ENCODE results near the gene NAIF1.
A peak's percentile ranks its signal among the peaks of the same experiment; 100 is the strongest.

NAIF1 gene

DNA sequence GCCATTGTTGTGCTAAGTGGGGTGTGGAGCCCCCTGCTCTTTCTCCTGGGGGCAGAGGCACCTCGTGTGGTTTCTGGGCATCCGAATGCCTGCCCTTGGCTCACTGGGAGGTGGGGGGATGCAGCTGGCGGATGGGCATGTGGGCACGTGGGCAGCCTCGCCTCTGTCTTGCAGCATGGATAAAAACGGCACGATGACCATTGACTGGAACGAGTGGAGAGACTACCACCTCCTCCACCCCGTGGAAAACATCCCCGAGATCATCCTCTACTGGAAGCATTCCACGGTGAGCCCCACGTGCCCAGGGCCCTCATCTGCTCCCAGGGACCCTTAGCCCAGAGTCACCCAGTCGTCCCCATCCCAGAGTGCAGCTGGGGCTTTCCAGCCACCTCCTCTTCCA is 35.1 kb upstream of the NAIF1 start:
- no peak for DNase-seq

GRCh38 chr9:128101690-128102089 is 34.6 kb upstream of the NAIF1 start:
- no peak for DNase-seq

GRCh38 chr9:128101231-128101661 is 34.1 kb upstream of the NAIF1 start:
- DNase-seq, result no peak

- DNase-seq, result no peak
Measured at GRCh38 chr9:128100581-128100980, 33.5 kb upstream of the NAIF1 start.

GRCh38 chr9:128099932-128100491 is 32.9 kb upstream of the NAIF1 start:
- no peak for DNase-seq

DNA sequence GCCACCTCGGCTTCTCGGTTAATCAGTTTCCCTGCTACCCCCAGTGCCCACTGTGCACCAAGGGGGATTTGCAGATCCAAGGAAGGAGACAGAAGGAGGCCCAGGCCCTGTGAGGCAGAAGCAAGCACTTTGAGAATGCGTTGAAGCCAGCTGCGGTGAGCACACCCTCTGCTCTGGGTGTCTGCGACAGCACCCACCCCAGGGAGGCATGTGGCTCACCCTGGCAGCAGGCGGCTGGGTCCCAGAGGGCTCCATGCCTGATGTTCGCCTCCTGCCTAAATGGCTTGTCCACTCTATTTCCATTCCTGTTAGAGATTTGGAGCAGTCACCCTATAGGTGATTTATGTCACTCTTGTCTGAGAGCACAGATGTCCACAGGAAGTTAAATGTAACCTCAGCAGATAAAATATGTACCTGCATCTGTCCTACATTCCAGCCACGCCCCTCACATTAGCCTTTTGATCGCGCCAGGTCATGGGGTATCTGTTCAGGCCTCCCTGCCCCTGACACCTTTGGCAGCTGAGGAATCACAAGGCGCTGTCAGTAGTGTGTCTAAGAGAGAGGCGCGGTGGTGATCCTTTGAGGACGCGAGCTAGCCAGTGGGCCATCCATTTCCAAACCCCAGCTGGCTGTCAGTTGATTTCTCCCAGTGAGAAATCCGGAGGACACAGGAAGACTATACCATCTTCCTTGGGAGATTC is 32.3 kb upstream of the NAIF1 start:
- DNase-seq, result no peak

DNA sequence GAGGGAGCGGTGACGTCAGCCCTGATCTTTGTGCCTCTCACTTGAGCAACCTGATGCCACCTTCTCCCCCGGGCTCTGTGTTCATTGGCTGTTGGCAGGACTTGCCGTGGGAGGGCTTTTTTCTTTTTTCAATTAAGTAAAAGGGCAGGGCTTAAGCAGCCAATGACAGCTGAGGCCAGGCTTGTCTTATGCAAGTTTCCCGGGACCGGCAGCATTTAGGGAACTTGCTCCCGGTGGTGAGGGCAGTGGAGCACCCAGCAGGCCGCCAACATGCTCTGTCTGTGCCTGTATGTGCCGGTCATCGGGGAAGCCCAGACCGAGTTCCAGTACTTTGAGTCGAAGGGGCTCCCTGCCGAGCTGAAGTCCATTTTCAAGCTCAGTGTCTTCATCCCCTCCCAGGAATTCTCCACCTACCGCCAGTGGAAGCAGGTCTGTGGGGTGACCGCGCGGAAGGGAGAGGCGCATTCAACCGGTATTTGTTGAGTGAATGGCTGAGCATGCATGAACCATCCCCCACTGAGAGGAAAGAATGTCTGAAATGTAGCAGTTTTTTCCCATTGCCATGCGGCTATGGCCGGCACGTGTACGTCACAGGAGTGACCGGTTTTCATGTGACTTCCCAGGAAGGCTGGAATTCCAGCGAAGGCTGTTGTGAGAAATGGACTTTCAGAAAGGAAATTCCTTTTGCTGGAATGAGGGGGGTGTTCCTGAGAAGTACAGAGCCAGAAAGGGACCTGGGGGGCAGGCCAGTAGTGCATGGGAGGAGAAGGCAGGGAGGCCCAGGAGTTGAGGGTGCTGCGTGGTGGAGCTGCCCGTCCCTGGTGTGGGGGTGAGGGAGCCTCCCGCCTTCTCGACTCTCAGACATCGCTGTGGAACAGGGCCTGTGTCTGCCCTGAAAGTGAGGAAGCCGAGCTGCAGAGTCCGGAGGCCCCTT is 31.4 kb upstream of the NAIF1 start:
- peak; percentile 56 to 86 for DNase-seq

DNA sequence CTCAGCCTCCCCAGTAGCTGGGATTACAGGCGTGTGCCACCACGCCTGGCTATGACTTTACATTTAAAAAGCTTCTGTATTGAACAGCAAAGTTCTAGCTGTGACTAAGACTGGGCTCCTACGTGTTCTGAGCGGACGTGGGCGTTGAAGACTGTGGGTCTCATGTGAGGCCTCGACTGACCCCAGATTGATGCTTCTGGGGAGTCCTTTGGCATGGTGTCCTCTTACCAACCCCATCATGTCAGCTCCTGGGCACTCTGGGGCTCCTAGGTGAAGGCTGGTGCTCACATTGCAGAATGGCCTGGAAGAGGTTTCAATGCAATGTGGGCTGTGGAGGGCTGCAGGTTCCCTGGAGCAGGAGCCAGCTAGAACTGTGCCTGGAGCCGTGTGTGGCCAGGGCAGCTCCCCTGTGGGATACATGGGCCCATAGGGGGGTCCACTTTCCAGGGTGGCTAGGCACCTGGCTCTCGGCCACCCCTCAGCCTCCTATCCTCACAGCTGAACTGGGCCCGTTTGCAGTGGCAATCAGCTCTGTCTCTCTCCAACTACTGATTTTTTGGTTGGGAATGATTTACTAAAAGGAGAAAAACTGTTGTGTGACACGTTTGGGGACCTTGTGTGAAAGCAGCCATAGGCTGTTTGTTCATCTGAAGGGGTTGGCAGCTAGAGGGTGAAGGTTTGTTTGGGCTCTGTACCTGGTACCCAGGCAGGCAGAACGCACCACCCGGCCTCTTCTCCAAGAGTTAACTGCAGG is 30.6 kb upstream of the NAIF1 start:
- no peak for DNase-seq

GRCh38 chr9:128096616-128097536 is 29.8 kb upstream of the NAIF1 start:
- DNase-seq, result no peak

- no peak for DNase-seq
Measured at GRCh38 chr9:128094950-128095544, 27.9 kb upstream of the NAIF1 start.

DNA sequence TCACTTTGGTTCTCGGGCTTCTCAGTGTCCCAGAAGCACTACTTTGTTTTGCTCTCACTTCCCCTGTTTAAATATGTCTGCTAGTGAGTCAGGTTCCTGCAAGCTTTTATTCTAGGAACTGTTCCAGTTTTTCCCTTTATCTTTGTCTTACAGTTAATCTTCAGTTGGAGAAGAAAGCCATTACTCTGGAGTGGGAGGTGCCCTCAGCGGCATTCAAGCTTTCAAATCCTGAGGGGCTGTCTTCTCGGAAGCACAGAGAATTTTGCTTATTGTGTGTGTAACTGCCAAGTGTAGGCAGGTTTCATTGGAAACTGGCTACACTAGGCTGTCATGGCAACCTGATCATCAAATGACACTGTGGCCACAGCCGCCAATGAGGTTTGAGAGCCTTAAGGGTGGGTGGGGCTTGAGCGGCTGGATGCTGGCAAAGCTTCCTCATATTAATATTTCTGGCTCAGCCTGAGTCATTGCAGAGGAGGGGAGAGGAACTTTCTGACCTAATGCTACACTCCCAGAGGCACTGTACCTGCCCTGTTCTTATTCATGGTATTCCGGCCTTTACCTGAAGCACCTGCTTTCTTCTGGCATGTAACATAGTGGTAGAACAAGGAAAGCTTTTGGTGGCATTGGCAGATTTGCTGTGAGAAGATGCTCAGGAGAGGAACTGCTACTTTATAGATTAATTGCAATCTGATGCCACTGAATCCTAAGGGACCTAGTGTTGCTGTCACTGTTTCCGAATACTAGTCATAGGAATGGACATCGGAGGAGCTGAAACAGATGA is 27.2 kb upstream of the NAIF1 start:
- peak; percentile 81 to 91 for DNase-seq

- DNase-seq, result peak; percentile 35 to 36
Measured at GRCh38 chr9:128093011-128093410, 25.9 kb upstream of the NAIF1 start.

- DNase-seq, result no peak
Measured at GRCh38 chr9:128092199-128092977, 25.3 kb upstream of the NAIF1 start.

DNA sequence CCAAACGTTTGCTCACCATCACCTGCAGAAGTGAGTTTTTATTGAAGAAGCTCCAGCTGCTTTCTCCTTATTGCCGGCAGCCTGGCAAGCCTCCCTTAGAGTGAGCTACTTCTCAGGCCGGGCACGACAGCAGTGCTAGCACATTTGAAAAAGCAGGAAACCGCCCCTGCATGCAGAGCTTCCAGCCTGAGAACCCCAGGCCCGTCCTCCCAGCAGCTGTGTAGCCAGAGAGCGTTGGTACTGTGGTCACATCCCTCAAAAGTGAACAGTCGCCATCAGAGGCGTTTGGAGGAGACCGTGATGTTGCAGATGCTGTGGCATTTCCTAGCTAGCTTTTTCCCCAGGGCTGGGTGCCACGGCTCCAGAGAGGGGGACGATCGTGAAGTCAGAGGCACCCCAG is 24.5 kb upstream of the NAIF1 start:
- no peak for DNase-seq

DNA sequence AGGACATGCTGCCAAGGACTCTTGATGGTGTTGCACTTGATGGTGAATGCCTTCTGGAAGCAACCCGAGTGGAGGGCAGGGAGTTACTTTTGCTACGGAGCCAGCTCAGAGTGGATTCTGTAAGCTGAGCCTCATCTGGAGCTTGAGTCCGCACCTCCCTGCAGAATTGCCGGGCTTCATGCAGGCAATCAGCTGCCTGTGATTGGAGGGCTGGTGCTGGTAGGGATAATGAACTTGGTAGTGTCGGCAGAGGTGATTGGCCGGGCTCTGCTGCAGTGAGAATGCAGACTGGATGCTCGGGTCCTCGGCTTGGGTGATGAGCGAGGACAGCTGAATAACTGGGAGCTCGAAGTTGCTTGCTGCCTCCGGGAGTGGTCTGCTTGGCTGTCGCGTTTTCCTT is 24.0 kb upstream of the NAIF1 start:
- no peak for DNase-seq

DNA sequence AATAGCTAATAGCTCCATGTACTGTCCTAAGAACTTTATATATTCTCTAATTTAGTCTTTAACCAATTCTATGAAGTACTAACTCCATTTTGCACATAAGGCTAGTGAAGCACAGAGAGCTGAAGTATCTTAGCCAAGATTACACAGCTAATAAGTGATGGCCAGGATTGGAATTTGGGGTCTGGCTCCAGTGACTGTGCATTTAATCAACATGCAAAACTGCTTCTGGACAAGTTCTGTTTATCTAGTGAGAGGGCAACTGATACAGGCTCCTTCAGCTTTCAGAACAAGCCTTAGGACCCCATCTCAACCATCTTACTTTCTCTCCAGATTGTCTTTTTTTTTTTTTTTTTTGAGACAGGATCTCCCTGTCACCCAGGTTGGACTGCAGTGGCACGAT is 22.2 kb upstream of the NAIF1 start:
- no peak for DNase-seq

GRCh38 chr9:128088253-128088945 is 21.3 kb upstream of the NAIF1 start:
- DNase-seq, result peak in 1 of 2 donors; percentile 29

DNA sequence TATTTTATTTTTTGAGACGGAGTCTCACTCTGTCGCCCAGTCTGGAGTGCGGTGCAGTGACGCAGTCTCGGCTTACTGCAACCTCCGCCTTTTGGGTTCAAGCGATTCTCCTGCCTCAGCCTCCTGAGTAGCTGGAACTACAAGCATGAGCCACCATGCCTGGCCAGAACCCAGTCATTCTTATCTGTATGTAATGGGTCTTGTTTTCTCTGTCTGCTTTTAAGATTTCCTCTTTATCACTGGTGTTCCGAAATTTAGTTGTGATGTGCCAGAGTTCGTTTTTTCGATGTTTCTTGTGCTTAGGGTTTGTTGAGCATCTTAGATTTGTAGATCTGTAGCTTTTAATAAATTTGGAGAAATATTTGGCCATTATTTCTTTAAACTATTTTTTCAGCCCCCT is 20.1 kb upstream of the NAIF1 start:
- no peak for DNase-seq

DNA sequence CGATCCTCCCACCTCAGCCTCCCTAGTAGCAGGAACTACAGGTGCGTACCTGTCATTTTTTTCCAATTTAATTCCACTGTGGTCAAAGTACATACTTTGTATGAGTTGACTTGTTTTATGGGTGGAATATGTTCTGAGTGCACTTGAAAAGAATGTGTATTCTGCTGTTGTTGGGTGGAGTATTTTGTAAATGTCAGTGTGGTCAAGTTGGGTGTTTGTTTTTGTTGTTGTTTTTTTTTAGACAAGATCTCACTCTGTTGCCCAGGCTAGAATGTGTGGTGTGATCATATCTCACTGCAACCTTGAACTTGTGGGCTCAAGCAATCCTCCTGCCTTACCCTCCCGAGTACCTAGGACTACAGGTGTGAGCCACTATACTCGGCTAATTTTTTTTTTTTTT is 18.8 kb upstream of the NAIF1 start:
- no peak for DNase-seq
